Hindlimb muscle (tissue), 1 donor: Measurements from ENCODE around the gene CAMTA1. TPM values are rescaled to one million over a fixed set of nuclear protein-coding genes. Genes with fewer than 3 reads are reported as not detected.

Experiments used
- DNase-seq: peaks from one replicate; pipeline ENCODE4 v3.0.0-alpha.2; 2013
- polyA plus RNA-seq: library from polyadenylated mRNA; unstranded; fragments of 120-200 nt; gene quantifications from one replicate; pipeline ENCODE4 v1.2.1, GENCODE V29; 2013; ENCODE audit not compliant: insufficient read length

The CAMTA1 gene
- polyA plus RNA-seq, 1 donor: 39.5 TPM

GRCh38 chr1:6850537-6850936, 65.3 kb downstream of the CAMTA1 start:
- no peak for DNase-seq

GRCh38 chr1:6852136-6852890, 67.1 kb downstream of the CAMTA1 start:
- no peak for DNase-seq

GRCh38 chr1:6854166-6854565, 68.9 kb downstream of the CAMTA1 start:
- DNase-seq: no peak

GRCh38 chr1:6857831-6858230, 72.6 kb downstream of the CAMTA1 start:
- DNase-seq: no peak

GRCh38 chr1:6858596-6858995, 73.3 kb downstream of the CAMTA1 start:
- no peak for DNase-seq

- no peak for DNase-seq
Observed at GRCh38 chr1:6859415-6860343, 74.4 kb downstream of the CAMTA1 start.

- no peak for DNase-seq
Observed at GRCh38 chr1:6860401-6860800, 75.1 kb downstream of the CAMTA1 start.

- DNase-seq: no peak
Observed at GRCh38 chr1:6861075-6861724, 75.9 kb downstream of the CAMTA1 start.

- DNase-seq: no peak
Observed at GRCh38 chr1:6862906-6863305, 77.7 kb downstream of the CAMTA1 start.

GRCh38 chr1:6864166-6864565, 78.9 kb downstream of the CAMTA1 start:
- DNase-seq: no peak

- no peak for DNase-seq
Observed at GRCh38 chr1:6866825-6867224, 81.6 kb downstream of the CAMTA1 start.

GRCh38 chr1:6867321-6867720, 82.1 kb downstream of the CAMTA1 start:
- DNase-seq: no peak

GRCh38 chr1:6867729-6868659, 82.7 kb downstream of the CAMTA1 start:
- no peak for DNase-seq

GRCh38 chr1:6868660-6869380, 83.6 kb downstream of the CAMTA1 start:
- no peak for DNase-seq

GRCh38 chr1:6869545-6869944, 84.3 kb downstream of the CAMTA1 start:
- peak; percentile 8 for DNase-seq

- no peak for DNase-seq
Observed at GRCh38 chr1:6870086-6870485, 84.8 kb downstream of the CAMTA1 start.

GRCh38 chr1:6870571-6870970, 85.3 kb downstream of the CAMTA1 start:
- no peak for DNase-seq

GRCh38 chr1:6871300-6871972, 86.2 kb downstream of the CAMTA1 start:
- no peak for DNase-seq

GRCh38 chr1:6872573-6873261, 87.5 kb downstream of the CAMTA1 start:
- no peak for DNase-seq
